Liver (tissue), 9 donors: ENCODE data around the gene TMEM82. TPM values are rescaled to one million over a fixed set of nuclear protein-coding genes. Genes with fewer than 3 reads are reported as not detected.

Experiments
- DNase-seq: peaks from one replicate; pipeline ENCODE4 v3.0.0-alpha.2; 2017; ENCODE audit warnings: low spot score
- H3K27ac ChIP-seq, 2 donors: one replicate each; pipeline ENCODE4 v1.7.0; 2013; ENCODE audit warnings: inconsistent platforms in 2 of 2, low read length in 2 of 2, control low read depth in 1 of 2, low read depth in 1 of 2, mild to moderate bottlenecking in 1 of 2
- H3K27me3 ChIP-seq, 4 donors: one replicate each; pipeline versions ENCODE4 v1.6.1 to v1.7.0; 2013; ENCODE audit warnings: low read length in 3 of 4, inconsistent platforms in 1 of 4, mild to moderate bottlenecking in 1 of 4, moderate library complexity in 1 of 4; ENCODE audit not compliant: control insufficient read depth in 4 of 4, insufficient read depth in 4 of 4
- H3K36me3 ChIP-seq, 4 donors: one replicate each; pipeline versions ENCODE4 v1.6.1 to v1.7.0; 2013; ENCODE audit warnings: low read length in 3 of 4, mild to moderate bottlenecking in 3 of 4, low read depth in 1 of 4, moderate library complexity in 1 of 4; ENCODE audit not compliant: control insufficient read depth in 4 of 4, insufficient read depth in 3 of 4
- H3K4me1 ChIP-seq, 4 donors: one replicate each; pipeline versions ENCODE4 v1.6.1 to v1.7.0; 2013; ENCODE audit warnings: low read length in 3 of 4, mild to moderate bottlenecking in 3 of 4, moderate library complexity in 1 of 4; ENCODE audit not compliant: control insufficient read depth in 4 of 4, insufficient read depth in 4 of 4
- H3K4me3 ChIP-seq, 3 donors: one replicate each; pipeline versions ENCODE4 v1.6.1 to v1.7.0; 2013; ENCODE audit warnings: low read length in 3 of 3, control low read depth in 1 of 3, low read depth in 1 of 3, mild to moderate bottlenecking in 1 of 3
- H3K9ac ChIP-seq, 2 donors: one replicate each; pipeline ENCODE4 v1.7.0; 2013; ENCODE audit warnings: low read length in 2 of 2, mild to moderate bottlenecking in 2 of 2, moderate library complexity in 2 of 2, control low read depth in 1 of 2, low read depth in 1 of 2
- H3K9me3 ChIP-seq, 4 donors: one replicate each; pipeline versions ENCODE4 v1.6.1 to v1.7.0; 2013; ENCODE audit warnings: low read length in 3 of 4; ENCODE audit not compliant: control insufficient read depth in 4 of 4
- CTCF ChIP-seq: fragments of 150-350 bp; IDR thresholded peaks from 2 replicates; pipeline ENCODE4 v1.5.1; 2017; ENCODE audit warnings: improper control_type of control experiment, low read depth, low read length; ENCODE audit not compliant: missing input control
- EGR1 ChIP-seq, 2 donors: IDR thresholded peaks; 2 replicates each; pipeline ENCODE4 v1.6.1; 2016 to 2018; ENCODE audit warnings: antibody characterized with exemption in 2 of 2, low read depth in 2 of 2
- FOXA1 ChIP-seq: IDR thresholded peaks from 2 replicates; pipeline ENCODE4 v1.6.1; 2016; ENCODE audit warnings: antibody characterized with exemption
- GABPA ChIP-seq, 2 donors: IDR thresholded peaks in 1 of 2; conservative IDR thresholded peaks in 1 of 2; 2 replicates each; pipeline ENCODE4 v1.6.1; 2016; ENCODE audit warnings: antibody characterized with exemption in 2 of 2, mild to moderate bottlenecking in 1 of 2, moderate library complexity in 1 of 2
- HNF4A ChIP-seq, 2 donors: conservative IDR thresholded peaks; 2 replicates each; pipeline ENCODE4 v1.6.1; 2016; ENCODE audit warnings: antibody characterized with exemption in 2 of 2, mild to moderate bottlenecking in 2 of 2
- HNF4G ChIP-seq: IDR thresholded peaks from 2 replicates; pipeline ENCODE4 v1.6.1; 2016; ENCODE audit warnings: antibody characterized with exemption
- JUND ChIP-seq, 2 donors: IDR thresholded peaks; 2 replicates each; pipeline ENCODE4 v1.6.1; 2016; ENCODE audit warnings: antibody characterized with exemption in 2 of 2
- NR2F2 ChIP-seq: IDR thresholded peaks from 2 replicates; pipeline ENCODE4 v1.6.1; 2016; ENCODE audit warnings: antibody characterized with exemption
- RAD21 ChIP-seq, 2 donors: IDR thresholded peaks; 2 replicates each; pipeline ENCODE4 v1.6.1; 2016; ENCODE audit warnings: antibody characterized with exemption in 2 of 2, mild to moderate bottlenecking in 2 of 2
- REST ChIP-seq: IDR thresholded peaks from 2 replicates; pipeline ENCODE4 v1.6.1; 2016; ENCODE audit warnings: antibody characterized with exemption, mild to moderate bottlenecking
- RXRA ChIP-seq, 2 donors: IDR thresholded peaks; 2 replicates each; pipeline ENCODE4 v1.6.1; 2017 to 2018; ENCODE audit warnings: antibody characterized with exemption in 2 of 2, mild to moderate bottlenecking in 1 of 2
- SP1 ChIP-seq: IDR thresholded peaks from 2 replicates; pipeline ENCODE4 v1.6.1; 2018; ENCODE audit warnings: antibody characterized with exemption, mild to moderate bottlenecking
- TAF1 ChIP-seq: conservative IDR thresholded peaks from 2 replicates; pipeline ENCODE4 v1.6.1; 2016; ENCODE audit warnings: antibody characterized with exemption, mild to moderate bottlenecking
- YY1 ChIP-seq: IDR thresholded peaks from 2 replicates; pipeline ENCODE4 v1.6.1; 2016; ENCODE audit warnings: antibody characterized with exemption, mild to moderate bottlenecking
- ZBTB33 ChIP-seq: IDR thresholded peaks from 2 replicates; pipeline ENCODE4 v1.6.1; 2016; ENCODE audit warnings: antibody characterized with exemption
- WGBS: extraction: QIAGEN DNeasy Blood & Tissue Kit; methylation state at CpG from one replicate; pipeline ENCODE4 v1.1.7; 2013; 5-methylcytosine and 5-hydroxymethylcytosine counted together
- polyA plus RNA-seq, 2 donors: library from polyadenylated mRNA; stranded (reverse) in 1 of 2; unstranded in 1 of 2; fragments of 200-250 nt in 1 of 2; fragments of >200 nt in 1 of 2; fragmentation: Nextera tagmentation in 1 of 2; extraction: Ambion mirVana in 1 of 2; gene quantifications; one replicate each; pipeline versions ENCODE4 v1.2.1 to v1.2.3, GENCODE V29; 2013 to 2015
- total RNA-seq, 2 donors: library from RNA; depleted of rRNA; stranded (reverse); fragments of >200 nt; gene quantifications; one replicate each; pipeline ENCODE4 v1.2.3, GENCODE V29; 2014
- TF ChIP-seq, protein P1 (sequence below): IDR thresholded peaks from 2 replicates; pipeline ENCODE4 v1.6.1; 2016; ENCODE audit warnings: antibody characterized with exemption
- TF ChIP-seq, protein P2 (sequence below): IDR thresholded peaks from 2 replicates; pipeline ENCODE4 v1.6.1; 2016; ENCODE audit warnings: antibody characterized with exemption
- donor health status: healthy.
- donor health status: healthy.
- donor health status: healthy.
- donor health status: healthy.
- donor health status: healthy.

The TMEM82 gene
- total and polyA plus RNA-seq, 4 donors: 5.6 to 26.3 (median 13.4) TPM

GRCh38 chr1:15731735-15732685 is 10.3 kb upstream of the TMEM82 start:
- Histone ChIP-seq H3K27ac (no peak overlapping the region), H3K27me3 (no peaks in the 10 kb centered on the region), H3K4me1 (peaks cover 11 to 27% (median 19%) of the 10 kb centered on the region in 4 donors), H3K9me3 (no peaks in the 10 kb centered on the region), H3K36me3 (peaks cover 19 to 57% (median 28%) of the 10 kb centered on the region in 4 donors), H3K4me3 (no peak overlapping the region), H3K9ac (no peak overlapping the region)
- DNase-seq: no peak
- TF ChIP-seq, protein P1, sequence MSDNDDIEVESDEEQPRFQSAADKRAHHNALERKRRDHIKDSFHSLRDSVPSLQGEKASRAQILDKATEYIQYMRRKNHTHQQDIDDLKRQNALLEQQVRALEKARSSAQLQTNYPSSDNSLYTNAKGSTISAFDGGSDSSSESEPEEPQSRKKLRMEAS: no peak
- no peak for TF ChIP-seq JUND (IDR thresholded peaks at IDR 0.05)
- no peak for TF ChIP-seq EGR1 (IDR thresholded peaks at IDR 0.05; ENCODE audit: low read depth in 2 of 2)
- no peak for TF ChIP-seq RAD21 (IDR thresholded peaks at IDR 0.05)
- TF ChIP-seq GABPA (IDR thresholded peaks at IDR 0.05 in 1 of 2, conservative IDR thresholded peaks at IDR 0.05 in 1 of 2): no peak
- TF ChIP-seq, protein P2, sequence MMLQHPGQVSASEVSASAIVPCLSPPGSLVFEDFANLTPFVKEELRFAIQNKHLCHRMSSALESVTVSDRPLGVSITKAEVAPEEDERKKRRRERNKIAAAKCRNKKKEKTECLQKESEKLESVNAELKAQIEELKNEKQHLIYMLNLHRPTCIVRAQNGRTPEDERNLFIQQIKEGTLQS: no peak
- no peak for TF ChIP-seq RXRA (IDR thresholded peaks at IDR 0.05)
- TF ChIP-seq ZBTB33: no peak
- no peak for TF ChIP-seq SP1
- no peak for TF ChIP-seq CTCF
- TF ChIP-seq HNF4A (conservative IDR thresholded peaks at IDR 0.05): no peak
- TF ChIP-seq FOXA1: no peak
- TF ChIP-seq REST: no peak
- TF ChIP-seq NR2F2: no peak
- no peak for TF ChIP-seq YY1
- no peak for TF ChIP-seq HNF4G
- no peak for TF ChIP-seq TAF1
- WGBS: 95% methylated on average over 39 of the region's 39 CpGs
